OCI-LY1 (cell line): ENCODE data around the gene IGF2R.
A peak's percentile ranks its signal among the peaks of the same experiment; 100 is the strongest.

ENCODE experiments used
- H2AFZ ChIP-seq: fragments of 200-600 bp; sonication (generic), shearing (Covaris generic); 2 replicates; pipeline ENCODE4 v1.6.0; 2014; ENCODE audit warnings: antibody characterized with exemption, mild to moderate bottlenecking, low read length
- H3F3A ChIP-seq: fragments of 200-600 bp; sonication (generic), shearing (Covaris generic); 2 replicates; pipeline ENCODE4 v1.6.0; 2014; ENCODE audit warnings: mild to moderate bottlenecking, antibody characterized with exemption, low read length, moderate library complexity; ENCODE audit not compliant: insufficient read depth
- H3K27ac ChIP-seq: fragments of 200-600 bp; sonication (generic); 2 replicates; pipeline ENCODE4 v1.5.1; 2014; ENCODE audit warnings: low read length, mixed run types, mild to moderate bottlenecking, low read depth; ENCODE audit not compliant: poor library complexity, severe bottlenecking
- H3K27me3 ChIP-seq: fragments of 200-600 bp; sonication (generic); 2 replicates; pipeline ENCODE4 v1.6.0; 2014; ENCODE audit warnings: antibody characterized with exemption, mild to moderate bottlenecking, low read length, moderate library complexity; ENCODE audit not compliant: insufficient read depth
- H3K36me3 ChIP-seq: fragments of 200-600 bp; sonication (generic); 2 replicates; pipeline ENCODE4 v1.6.1; 2014; ENCODE audit warnings: mild to moderate bottlenecking, antibody characterized with exemption, low read length, moderate library complexity, mixed read lengths; ENCODE audit not compliant: insufficient read depth
- H3K4me1 ChIP-seq: fragments of 200-600 bp; sonication (generic); 2 replicates; pipeline ENCODE4 v1.5.1; 2014; ENCODE audit warnings: mild to moderate bottlenecking, low read length, moderate library complexity; ENCODE audit not compliant: insufficient read depth, severe bottlenecking
- H3K4me2 ChIP-seq: fragments of 200-600 bp; sonication (generic), shearing (Covaris generic); 2 replicates; pipeline ENCODE4 v1.6.1; 2014; ENCODE audit warnings: low read length
- H3K4me3 ChIP-seq: fragments of 200-600 bp; sonication (generic); 2 replicates; pipeline ENCODE4 v1.5.1; 2014; ENCODE audit warnings: low read length, low read depth, mild to moderate bottlenecking, mixed read lengths; ENCODE audit not compliant: poor library complexity, severe bottlenecking
- H3K79me2 ChIP-seq: fragments of 200-600 bp; shearing (Covaris generic); 2 replicates; pipeline ENCODE4 v1.6.1; 2016; ENCODE audit warnings: mixed run types, low read length, mixed read lengths; ENCODE audit not compliant: insufficient read depth
- H3K9ac ChIP-seq: fragments of 200-600 bp; sonication (generic), shearing (Covaris generic); 2 replicates; pipeline ENCODE4 v1.6.1; 2014; ENCODE audit warnings: mild to moderate bottlenecking, low read length, mixed read lengths
- H3K9me2 ChIP-seq: fragments of 200-600 bp; sonication (generic), shearing (Covaris generic); 2 replicates; pipeline ENCODE4 v1.6.1; 2014; ENCODE audit warnings: low read depth, mild to moderate bottlenecking, low read length, mixed read lengths
- H3K9me3 ChIP-seq: fragments of 200-600 bp; shearing (Covaris generic); 2 replicates; pipeline ENCODE4 v1.6.1; 2014; ENCODE audit warnings: low read length, mixed read lengths
- H4K20me1 ChIP-seq: fragments of 200-600 bp; sonication (generic), shearing (Covaris generic); 2 replicates; pipeline ENCODE4 v1.6.0; 2016; ENCODE audit warnings: mild to moderate bottlenecking, low read length; ENCODE audit not compliant: insufficient read depth
- CTCF ChIP-seq: fragments of 200-600 bp; sonication (generic), shearing (Covaris generic); IDR thresholded peaks from 2 replicates; pipeline ENCODE4 v1.5.1; 2017; ENCODE audit warnings: mild to moderate bottlenecking, antibody characterized with exemption, low read length, moderate library complexity, mixed read lengths
- EZH2 ChIP-seq: fragments of 200-600 bp; sonication (generic), shearing (Covaris generic); IDR thresholded peaks from 2 replicates; pipeline ENCODE4 v1.8.0; 2017; ENCODE audit warnings: borderline replicate concordance, mixed run types, mild to moderate bottlenecking, antibody characterized with exemption, low read length, moderate library complexity, mixed read lengths

IGF2R gene

DNA sequence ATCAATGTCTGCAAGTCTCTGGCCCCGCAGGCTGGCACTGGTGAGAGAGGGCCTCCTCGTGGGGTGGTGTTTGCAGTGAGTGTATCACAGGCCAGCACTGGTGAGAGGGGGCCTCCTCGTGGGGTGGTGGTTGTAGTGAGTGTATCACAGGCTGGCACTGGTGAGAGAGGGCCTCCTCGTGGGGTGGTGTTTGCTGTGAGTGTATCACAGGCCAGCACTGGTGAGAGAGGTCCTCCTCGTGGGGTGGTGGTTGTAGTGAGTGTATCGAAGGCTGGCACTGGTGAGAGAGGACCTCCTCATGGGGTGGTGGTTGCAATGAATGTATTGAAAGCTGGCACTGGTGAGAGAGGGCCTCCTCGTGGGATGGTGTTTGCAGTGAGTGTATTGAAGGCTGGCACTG is 99.5 kb downstream of the IGF2R start:
- H3K27me3 ChIP-seq = no peaks in the 10 kb centered on the region
- H3K4me1 ChIP-seq = peaks cover 11% of the 10 kb centered on the region
- no peak overlapping the region for H3K9ac ChIP-seq
- H3K9me2 ChIP-seq = no peaks in the 10 kb centered on the region
- H3F3A ChIP-seq = no peaks in the 10 kb centered on the region
- no peak overlapping the region for H3K4me3 ChIP-seq
- no peaks in the 10 kb centered on the region for H3K79me2 ChIP-seq
- H3K27ac ChIP-seq = no peak overlapping the region
- H3K9me3 ChIP-seq = no peaks in the 10 kb centered on the region
- TF ChIP-seq CTCF = no peak
- TF ChIP-seq EZH2 = no peak
- peaks cover 79% of the 10 kb centered on the region for H3K36me3 ChIP-seq
- H2AFZ ChIP-seq = no peak overlapping the region
- no peak overlapping the region for H3K4me2 ChIP-seq
- no peaks in the 10 kb centered on the region for H4K20me1 ChIP-seq

DNA sequence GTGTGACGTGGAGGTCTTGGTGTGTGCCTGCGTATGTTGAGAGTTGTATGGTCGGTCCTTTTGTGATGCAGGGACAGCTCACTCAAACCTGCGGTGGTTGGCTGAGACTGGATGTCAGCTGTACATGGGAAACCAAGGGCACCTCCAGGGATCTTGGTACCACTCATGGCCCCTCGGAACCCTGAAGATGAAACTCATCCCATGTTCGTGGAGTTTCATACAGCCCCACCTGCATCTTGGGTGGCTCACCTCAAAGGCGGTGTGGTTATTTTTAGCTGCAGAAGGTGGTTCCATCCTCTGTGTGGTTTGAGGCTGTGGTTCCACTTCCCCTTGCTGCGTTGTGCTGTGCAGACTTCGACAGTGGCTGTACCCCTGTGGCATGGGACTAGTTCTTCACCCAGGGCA is 100.2 kb downstream of the IGF2R start:
- no peak overlapping the region for H3K4me3 ChIP-seq
- no peaks in the 10 kb centered on the region for H3K9me2 ChIP-seq
- H3K4me1 ChIP-seq = peaks cover 11% of the 10 kb centered on the region
- no peaks in the 10 kb centered on the region for H3K9me3 ChIP-seq
- no peaks in the 10 kb centered on the region for H3F3A ChIP-seq
- no peak overlapping the region for H3K9ac ChIP-seq
- H3K4me2 ChIP-seq = peak overlapping the region; percentile 17; the same call in 1 of the 2 replicates
- H3K36me3 ChIP-seq = peaks cover 79% of the 10 kb centered on the region
- H3K79me2 ChIP-seq = no peaks in the 10 kb centered on the region
- TF ChIP-seq CTCF (no peak), EZH2 (no peak)
- no peaks in the 10 kb centered on the region for H4K20me1 ChIP-seq
- H3K27me3 ChIP-seq = no peaks in the 10 kb centered on the region
- no peak overlapping the region for H3K27ac ChIP-seq
- no peak overlapping the region for H2AFZ ChIP-seq

DNA sequence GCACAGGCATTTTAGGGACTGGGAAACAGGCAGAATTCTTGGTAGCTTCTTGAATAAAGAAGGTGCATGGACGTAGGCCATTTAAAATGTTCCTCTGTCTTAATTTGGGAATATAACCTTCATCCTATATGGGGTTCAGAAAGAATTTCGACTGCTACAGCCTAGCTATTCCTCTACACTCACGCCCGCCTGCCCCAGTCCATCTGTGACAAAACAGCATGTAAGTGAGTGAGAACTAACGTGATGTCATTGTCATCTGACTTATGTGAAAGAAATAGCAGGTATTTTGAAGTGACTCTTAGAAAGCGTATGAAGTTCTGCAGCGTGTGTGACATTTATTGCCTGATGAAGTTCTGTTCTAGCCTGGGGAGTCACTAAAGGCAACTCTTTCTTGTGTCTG is 100.6 kb downstream of the IGF2R start:
- Histone ChIP-seq H3K27me3 (no peaks in the 10 kb centered on the region), H3K9me2 (no peaks in the 10 kb centered on the region), H3K27ac (no peak overlapping the region)

More for the DNA sequence above, 100.6 kb downstream of the IGF2R start:
- Histone ChIP-seq H3K4me2 (peak overlapping the region; percentile 17; the same call in 1 of the 2 replicates), H4K20me1 (no peaks in the 10 kb centered on the region), H3K4me1 (peaks cover 11% of the 10 kb centered on the region), H3K9me3 (no peaks in the 10 kb centered on the region), H3F3A (no peaks in the 10 kb centered on the region), H3K79me2 (no peaks in the 10 kb centered on the region), H3K36me3 (peaks cover 77% of the 10 kb centered on the region), H2AFZ (no peak overlapping the region), H3K4me3 (no peak overlapping the region), H3K9ac (no peak overlapping the region)
- TF ChIP-seq EZH2 = no peak
- TF ChIP-seq CTCF = no peak
